Measurements from ENCODE around the gene CD151.

Gene CD151

DNA sequence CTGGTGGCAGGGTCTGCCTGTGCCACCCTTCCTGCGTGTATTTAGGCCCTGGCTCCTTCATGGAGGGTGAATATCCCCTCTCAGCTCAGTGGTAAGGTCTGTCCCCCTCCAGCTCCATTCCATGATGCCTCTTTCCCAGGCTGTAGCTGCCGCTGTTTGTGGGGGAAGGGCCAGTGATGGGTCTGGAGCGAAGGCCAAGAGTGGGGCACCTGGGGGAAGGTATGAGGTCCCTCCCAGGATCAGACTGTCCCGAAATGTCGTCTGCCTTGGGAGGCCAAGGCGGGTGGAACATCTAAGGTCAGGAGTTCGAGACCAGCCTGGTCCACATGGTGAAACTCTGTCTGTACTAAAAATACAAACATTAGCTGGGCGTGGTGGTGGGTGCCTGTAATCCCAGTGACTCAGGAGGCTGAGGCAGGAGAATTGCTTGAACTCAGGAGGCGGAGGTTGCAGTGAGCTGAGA, 1.1 kb downstream of the CD151 start:
- TF ChIP-seq GATA1 (IDR thresholded peaks at IDR 0.05; ENCODE audit: low read depth, low read length) (no peak), POLR2A (IDR thresholded peaks at IDR 0.05; ENCODE audit: low read length) (no peak)
- DNase-seq = no peak

DNA sequence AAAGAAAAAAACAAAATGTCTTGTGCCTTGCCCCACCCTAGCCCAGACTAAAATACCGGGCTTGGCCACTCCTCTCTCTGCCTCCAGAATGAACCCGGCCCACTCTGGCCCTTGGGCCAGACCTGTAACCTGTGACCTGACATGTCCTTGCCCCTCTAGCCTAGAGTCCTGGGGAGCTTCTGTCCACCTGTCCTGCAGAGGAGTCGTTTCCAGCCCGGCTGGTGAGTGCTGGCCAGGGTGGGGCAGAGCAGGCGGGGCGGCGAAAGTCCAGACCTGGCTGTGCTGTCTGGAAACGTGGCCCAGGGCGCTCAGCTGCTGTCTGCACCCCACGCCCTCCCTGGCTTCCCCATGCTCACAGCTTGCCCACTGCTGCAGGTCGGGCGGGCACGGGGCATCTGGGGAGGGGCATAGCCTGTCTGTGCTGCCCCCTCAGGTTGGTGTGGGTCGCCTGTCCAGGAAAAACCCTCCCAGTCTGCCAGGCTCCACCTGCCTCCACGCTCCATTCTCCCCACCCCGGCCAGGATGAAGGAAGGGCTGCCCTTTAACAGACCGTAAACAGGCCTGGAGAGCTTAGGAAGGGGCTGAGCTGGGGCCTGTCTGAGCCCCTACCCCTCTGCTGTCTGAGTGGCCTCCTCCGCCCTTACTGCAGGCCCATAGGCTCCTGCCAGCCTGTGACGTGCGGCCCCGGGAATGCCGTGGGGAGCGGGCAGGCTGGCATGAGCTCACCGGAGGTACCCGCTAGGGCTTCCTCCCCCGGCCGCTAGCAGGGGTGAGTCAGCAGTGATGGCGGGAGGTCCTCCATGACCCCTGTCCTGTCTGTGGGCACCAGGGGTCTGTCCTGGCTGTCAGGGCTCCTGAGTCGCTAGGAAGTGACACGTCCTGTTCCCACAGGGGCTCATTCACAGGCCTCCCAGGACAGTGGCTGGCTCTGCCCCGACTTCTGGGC, 1.9 kb downstream of the CD151 start:
- peak in 1 of 2 experiments; percentile 38 for DNase-seq
- TF ChIP-seq POLR2A (IDR thresholded peaks at IDR 0.05; ENCODE audit: low read length) (no peak), GATA1 (IDR thresholded peaks at IDR 0.05; ENCODE audit: low read depth, low read length) (no peak)

DNA sequence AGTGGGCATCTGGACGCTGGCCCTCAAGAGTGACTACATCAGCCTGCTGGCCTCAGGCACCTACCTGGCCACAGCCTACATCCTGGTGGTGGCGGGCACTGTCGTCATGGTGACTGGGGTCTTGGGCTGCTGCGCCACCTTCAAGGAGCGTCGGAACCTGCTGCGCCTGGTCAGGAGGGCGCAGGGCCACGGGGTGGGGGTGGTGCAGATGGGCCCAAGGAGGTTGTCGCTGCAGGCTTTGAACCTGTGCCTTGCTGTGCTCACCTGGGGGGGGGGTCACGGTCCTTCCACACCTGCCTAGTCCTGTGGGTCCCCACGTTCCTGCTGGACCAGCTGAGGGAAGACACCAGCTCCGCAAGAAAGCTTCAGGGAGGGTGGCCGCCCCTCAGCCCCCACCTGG, 3.5 kb downstream of the CD151 start:
- DNase-seq = no peak
- TF ChIP-seq GATA1 (IDR thresholded peaks at IDR 0.05; ENCODE audit: low read depth, low read length) (no peak), POLR2A (IDR thresholded peaks at IDR 0.05; ENCODE audit: low read length) (no peak)

DNA sequence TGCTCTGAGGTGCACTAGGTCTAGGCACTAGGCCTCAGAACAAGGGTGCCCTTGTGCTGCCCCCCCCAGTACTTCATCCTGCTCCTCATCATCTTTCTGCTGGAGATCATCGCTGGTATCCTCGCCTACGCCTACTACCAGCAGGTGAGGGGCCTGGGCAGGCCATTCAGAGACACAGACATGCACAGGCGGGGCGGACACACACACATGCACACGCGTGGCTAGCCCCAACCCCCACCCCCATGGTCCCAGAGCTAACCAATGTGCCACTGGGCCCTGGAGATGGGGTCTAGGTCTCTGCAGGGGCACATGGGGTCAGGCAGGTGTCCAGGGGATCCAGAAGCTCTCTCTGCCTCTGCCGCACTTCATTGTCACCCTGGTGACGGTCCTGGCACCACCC, 3.9 kb downstream of the CD151 start:
- no peak for TF ChIP-seq POLR2A (IDR thresholded peaks at IDR 0.05; ENCODE audit: low read length)
- no peak for TF ChIP-seq GATA1 (IDR thresholded peaks at IDR 0.05; ENCODE audit: low read depth, low read length)
- no peak for DNase-seq

DNA sequence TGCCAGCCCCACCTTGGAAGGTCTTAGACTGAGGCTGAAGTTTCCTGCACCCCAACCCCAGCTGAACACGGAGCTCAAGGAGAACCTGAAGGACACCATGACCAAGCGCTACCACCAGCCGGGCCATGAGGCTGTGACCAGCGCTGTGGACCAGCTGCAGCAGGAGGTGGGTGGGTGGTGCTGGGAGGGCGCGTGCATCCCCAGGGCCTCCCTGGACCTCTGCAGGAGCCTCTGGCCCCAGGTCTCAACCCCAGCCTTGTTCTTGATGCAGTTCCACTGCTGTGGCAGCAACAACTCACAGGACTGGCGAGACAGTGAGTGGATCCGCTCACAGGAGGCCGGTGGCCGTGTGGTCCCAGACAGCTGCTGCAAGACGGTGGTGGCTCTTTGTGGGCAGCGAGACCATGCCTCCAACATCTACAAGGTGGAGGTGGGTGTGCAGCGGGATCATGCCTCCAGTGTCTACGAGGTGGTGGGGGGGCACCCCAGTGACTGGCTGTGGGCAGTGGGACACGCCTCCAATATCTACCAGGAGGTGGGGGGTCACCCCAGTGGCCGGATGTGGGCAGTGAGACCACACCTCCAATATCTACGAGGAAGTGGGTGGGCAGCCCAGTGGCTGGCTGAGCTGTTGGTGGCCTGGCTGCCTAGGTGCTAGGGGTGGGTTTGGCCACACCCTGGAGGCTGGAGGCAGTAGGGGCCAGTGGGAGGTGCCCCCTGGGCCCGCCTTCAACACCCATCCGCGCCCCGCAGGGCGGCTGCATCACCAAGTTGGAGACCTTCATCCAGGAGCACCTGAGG, 4.6 kb downstream of the CD151 start:
- peak; percentile 23 for TF ChIP-seq POLR2A (IDR thresholded peaks at IDR 0.05; ENCODE audit: low read length)
- TF ChIP-seq GATA1 (IDR thresholded peaks at IDR 0.05; ENCODE audit: low read depth, low read length) = no peak

DNA sequence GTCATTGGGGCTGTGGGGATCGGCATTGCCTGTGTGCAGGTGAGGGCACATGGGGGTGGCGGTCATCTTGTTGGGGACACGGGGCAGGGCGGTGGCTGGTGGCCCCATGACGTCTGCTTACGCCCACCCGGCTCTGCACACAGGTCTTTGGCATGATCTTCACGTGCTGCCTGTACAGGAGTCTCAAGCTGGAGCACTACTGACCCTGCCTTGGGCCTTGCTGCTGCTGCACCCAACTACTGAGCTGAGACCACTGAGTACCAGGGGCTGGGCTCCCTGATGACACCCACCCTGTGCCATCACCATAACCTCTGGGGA, 5.2 kb downstream of the CD151 start:
- no peak for DNase-seq
- TF ChIP-seq POLR2A (IDR thresholded peaks at IDR 0.05; ENCODE audit: low read length) (peak; percentile 1), GATA1 (IDR thresholded peaks at IDR 0.05; ENCODE audit: low read depth, low read length) (no peak)

More for the DNA sequence above, 4.6 kb downstream of the CD151 start:
- no peak for DNase-seq

DNA sequence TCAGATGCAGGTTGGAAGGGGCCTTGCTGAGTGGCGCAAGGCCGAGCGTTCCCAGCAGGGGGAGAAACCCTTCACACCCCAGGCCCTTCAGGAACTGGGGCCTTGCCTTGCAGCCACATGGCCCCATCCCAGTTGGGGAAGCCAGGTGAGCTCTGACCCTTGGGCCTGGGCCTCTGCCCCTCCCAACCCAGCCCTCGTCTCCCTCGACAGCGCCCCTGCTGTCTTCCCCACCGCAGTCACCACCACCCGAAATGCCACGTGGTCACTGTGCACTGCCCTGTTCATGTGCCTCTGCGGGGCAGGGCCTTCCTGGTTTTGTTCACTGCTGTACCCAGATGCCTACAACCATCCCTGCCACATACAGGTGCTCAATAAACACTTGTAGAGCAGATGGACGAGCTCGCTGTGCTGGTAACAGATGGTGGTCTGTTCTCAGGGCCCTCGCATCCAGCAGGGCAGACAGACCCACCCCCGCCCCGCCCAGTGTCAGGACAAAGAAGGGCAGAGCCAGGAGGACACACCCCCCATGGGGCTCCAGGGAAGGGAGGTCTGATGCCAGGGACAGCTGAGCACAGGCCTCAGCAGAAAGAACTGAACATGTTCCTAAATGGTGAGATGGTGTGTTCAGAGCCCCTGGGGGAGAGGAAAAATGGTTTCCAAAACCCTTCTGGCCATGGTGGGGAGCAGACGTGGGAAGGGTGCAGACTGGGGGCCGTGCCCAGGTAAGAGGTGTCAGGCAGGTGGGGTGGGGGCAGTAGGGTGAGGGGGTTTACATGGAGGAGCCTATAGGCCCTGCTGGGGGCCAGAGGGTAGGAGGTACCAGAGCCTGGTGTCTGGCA, 5.9 kb downstream of the CD151 start:
- DNase-seq = peak; percentile 33 to 39
- TF ChIP-seq POLR2A (IDR thresholded peaks at IDR 0.05; ENCODE audit: low read length) = no peak
- no peak for TF ChIP-seq GATA1 (IDR thresholded peaks at IDR 0.05; ENCODE audit: low read depth, low read length)

DNA sequence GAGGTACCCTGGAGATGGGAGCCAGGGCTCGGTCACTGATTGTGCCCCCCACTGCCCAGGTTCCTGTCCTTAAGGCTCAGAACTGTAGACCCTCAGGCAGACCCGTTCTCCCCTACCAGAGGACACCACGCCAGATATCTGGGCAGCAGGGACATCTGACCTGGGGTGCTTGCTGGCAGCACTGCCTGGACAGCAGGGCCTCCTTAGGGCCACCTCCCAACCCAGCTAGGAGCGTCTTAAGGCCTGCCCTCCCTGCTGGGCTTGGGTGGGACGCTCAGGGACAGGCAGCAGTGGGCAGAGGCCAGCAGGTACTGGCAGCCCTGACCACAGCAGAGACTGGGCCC, 6.5 kb downstream of the CD151 start:
- TF ChIP-seq GATA1 (IDR thresholded peaks at IDR 0.05; ENCODE audit: low read depth, low read length) = no peak
- TF ChIP-seq POLR2A (IDR thresholded peaks at IDR 0.05; ENCODE audit: low read length) = no peak
- no peak for DNase-seq

DNA sequence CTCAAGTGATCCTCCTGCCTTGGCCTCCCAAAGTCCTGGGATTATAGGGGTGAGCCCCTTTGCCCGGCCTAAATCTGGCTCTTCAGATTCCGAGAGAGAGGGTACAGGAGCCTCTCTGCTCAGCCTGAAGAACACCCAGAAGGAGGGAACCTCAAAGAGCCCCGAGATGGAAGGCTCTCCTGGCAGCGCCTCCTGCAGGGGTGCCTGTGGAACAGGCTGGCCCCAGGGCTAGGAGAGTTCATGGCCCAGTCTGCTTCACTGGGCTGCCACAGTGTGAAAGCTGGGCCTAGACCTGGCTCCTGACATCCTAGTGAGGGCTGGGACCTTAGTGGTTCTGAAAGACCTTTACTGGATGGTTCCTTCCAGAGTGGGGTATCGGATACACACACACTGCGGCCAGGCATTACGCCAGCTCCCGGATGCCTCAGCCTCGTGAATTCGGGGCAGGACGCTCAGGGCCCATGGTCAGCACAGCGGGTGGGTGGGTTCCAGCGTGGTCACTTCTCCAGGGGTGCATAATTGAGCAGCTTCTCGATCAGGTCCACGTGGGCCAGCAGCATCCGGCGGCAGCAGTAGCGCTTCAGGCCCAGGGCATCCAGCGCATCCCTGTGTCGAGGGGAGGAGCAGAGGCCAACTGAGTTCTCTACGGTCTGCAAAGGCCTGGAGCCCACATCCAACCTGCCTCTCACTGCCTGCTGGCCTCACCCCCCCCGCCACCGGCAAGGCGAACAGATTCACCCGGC, 7.3 kb downstream of the CD151 start:
- DNase-seq = peak in 1 of 2 experiments; percentile 42
- no peak for TF ChIP-seq GATA1 (IDR thresholded peaks at IDR 0.05; ENCODE audit: low read depth, low read length)
- TF ChIP-seq POLR2A (IDR thresholded peaks at IDR 0.05; ENCODE audit: low read length) = no peak

DNA sequence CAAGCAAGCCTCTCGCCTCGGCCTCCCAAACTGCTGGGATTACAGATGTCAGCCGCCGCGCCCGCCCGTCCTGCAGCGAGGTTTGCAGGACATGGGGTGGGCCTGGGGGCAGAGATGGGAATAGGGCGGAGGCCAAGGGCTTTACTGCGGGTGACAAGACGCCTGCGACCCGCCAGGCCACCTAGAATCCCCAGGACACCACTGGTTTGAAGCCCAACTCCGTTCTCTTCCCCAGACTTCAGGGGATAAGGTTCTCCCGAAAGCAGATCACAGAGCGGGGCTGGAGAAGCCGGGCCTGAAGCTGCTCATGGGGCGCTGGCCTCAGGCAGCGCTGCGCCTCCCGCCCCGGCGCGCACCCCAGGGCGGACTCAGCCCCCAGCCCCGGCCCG, 9.2 kb downstream of the CD151 start:
- no peak for TF ChIP-seq POLR2A (IDR thresholded peaks at IDR 0.05; ENCODE audit: low read length)
- no peak for TF ChIP-seq GATA1 (IDR thresholded peaks at IDR 0.05; ENCODE audit: low read depth, low read length)
- peak; percentile 73 to 78 for DNase-seq

DNA sequence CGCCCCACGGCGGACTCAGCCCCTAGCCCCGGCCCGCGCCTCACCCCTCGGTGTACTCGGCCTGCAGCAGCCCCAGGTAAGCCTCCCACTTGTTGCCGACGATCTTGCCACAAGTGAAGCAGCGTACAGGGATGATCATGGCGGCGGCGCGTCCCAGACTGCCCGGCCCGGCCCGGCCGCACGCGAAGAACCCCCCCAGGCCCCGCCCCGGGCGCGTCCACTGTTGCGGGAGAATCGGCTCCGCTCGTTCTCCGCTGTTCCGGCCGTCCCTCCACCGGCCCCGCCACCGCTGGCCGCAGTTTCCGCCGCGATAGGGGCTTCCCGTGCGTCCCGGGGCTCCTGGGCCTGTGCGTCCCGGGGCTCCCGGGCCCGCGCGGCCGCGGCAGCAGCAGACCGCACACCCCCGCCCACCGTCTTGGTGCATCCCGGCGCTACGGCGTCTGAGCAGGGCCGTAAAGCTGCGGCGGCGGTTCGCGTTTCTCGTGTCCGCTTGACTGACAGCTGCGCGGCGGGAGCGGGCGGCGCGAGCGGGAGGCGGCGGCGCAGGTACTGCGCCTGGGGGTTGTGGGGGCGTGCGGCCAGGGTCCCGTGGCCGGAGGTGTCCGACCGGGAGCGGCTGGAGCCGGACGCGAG, 9.7 kb downstream of the CD151 start, which contains the start of the genes POLR2L and TSPAN4:
TSS of gene POLR2L (minus strand) at position 160 of the 633 bp plus-strand sequence. CDS start at position 139, 21 bp downstream.
TSS of gene TSPAN4 (plus strand) at position 483 of the 633 bp plus-strand sequence. CDS start 7,453 bp downstream, outside the sequence.
- DNase-seq = peak; percentile 94 to 96
- TF ChIP-seq POLR2A (IDR thresholded peaks at IDR 0.05; ENCODE audit: low read length) = peak; percentile 84
- TF ChIP-seq GATA1 (IDR thresholded peaks at IDR 0.05; ENCODE audit: low read depth, low read length) = no peak

DNA sequence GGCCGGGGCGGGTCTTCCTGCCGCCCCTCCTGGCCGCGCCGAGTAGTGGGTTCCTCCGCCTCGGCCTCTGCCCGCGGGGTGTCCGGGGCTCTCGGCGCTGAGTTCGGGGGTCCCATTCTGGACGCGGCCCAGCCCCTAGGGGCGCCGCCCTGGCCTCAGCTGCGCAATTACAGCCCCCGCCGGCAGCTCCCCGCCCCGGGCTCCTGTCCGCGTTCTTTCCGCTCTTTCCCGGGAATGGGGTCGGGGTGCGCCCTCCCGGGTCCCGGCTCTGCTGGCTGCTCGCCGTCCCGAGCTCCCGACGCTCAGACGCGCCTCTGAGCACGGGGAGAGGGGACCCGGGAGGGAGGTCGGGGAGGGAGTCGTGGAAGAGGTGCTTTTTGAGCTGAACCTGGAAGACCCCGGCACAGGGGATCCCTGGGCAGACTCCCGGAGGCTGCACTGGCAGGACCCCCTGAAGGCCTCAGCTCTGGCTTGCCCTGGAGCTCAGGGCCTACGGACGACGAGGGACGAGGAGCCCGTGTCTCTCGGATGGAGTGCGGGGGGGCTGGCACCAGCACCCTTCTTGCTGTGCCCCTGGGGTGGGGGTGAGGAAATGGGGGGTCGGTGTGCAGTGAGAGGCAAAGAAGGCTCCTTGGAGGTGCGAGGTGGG, 10.5 kb downstream of the CD151 start:
- DNase-seq = peak in 1 of 2 experiments; percentile 46
- no peak for TF ChIP-seq GATA1 (IDR thresholded peaks at IDR 0.05; ENCODE audit: low read depth, low read length)
- TF ChIP-seq POLR2A (IDR thresholded peaks at IDR 0.05; ENCODE audit: low read length) = no peak

All from erythroblast (primary cell).